T47D (cell line): Measurements from ENCODE around the gene TRPM5.
A peak's percentile ranks its signal among the peaks of the same experiment; 100 is the strongest.

Experiments used
- DNase-seq, 2 experiments: peaks; one replicate each; pipeline versions ENCODE4 v3.0.0 to v3.0.0-alpha.2; 2011 to 2012; ENCODE audit warnings: low read depth in 1 of 2, low spot score in 1 of 2
- JUND ChIP-seq: IDR thresholded peaks from 2 replicates; pipeline ENCODE4 v1.6.1; 2012; ENCODE audit warnings: low read depth
- in situ Hi-C: cut with HindIII; loops from 2 replicates; pipeline ENCODE4 v1.10.0; 2016; ENCODE audit warnings: low sequenced_read_pairs, low pct_unique_long_range_greater_than_20kb

The TRPM5 gene

GRCh38 chr11:2446590-2447252, 2.4 kb upstream of the TRPM5 start:
- TF ChIP-seq JUND = no peak
- no peak for DNase-seq
- in situ Hi-C loops = no loop called here

GRCh38 chr11:2445746-2446551, 1.6 kb upstream of the TRPM5 start:
- TF ChIP-seq JUND = no peak
- DNase-seq = no peak
- in situ Hi-C loops = no loop called here

GRCh38 chr11:2444821-2445745, 769 bp upstream of the TRPM5 start, which contains the start of gene KCNQ1:
KCNQ1 (plus strand) TSS chr11:2445008; CDS start chr11:2445099, 91 bp downstream.
- no peak for TF ChIP-seq JUND
- peak; percentile 77 to 82 for DNase-seq
- in situ Hi-C loops = no loop called here

GRCh38 chr11:2443406-2443805, 908 bp downstream of the TRPM5 start:
- TF ChIP-seq JUND = no peak
- in situ Hi-C loops = no loop called here

GRCh38 chr11:2442589-2442988, 1.7 kb downstream of the TRPM5 start:
- no peak for DNase-seq
- no peak for TF ChIP-seq JUND
- in situ Hi-C loops = no loop called here

More at GRCh38 chr11:2443406-2443805, 908 bp downstream of the TRPM5 start:
- DNase-seq = no peak

- no peak for DNase-seq
- TF ChIP-seq JUND = no peak
- in situ Hi-C loops = no loop called here
Observed at GRCh38 chr11:2441171-2441570, 3.1 kb downstream of the TRPM5 start.

- in situ Hi-C loops = no loop called here
- no peak for TF ChIP-seq JUND
- no peak for DNase-seq
Observed at GRCh38 chr11:2440646-2441045, 3.7 kb downstream of the TRPM5 start.

- in situ Hi-C loops = no loop called here
- no peak for TF ChIP-seq JUND
- DNase-seq = no peak
Observed at GRCh38 chr11:2439820-2440219, 4.5 kb downstream of the TRPM5 start.

GRCh38 chr11:2437516-2437915, 6.8 kb downstream of the TRPM5 start:
- in situ Hi-C loops = no loop called here
- no peak for TF ChIP-seq JUND
- DNase-seq = no peak

- TF ChIP-seq JUND = no peak
- no peak for DNase-seq
- in situ Hi-C loops = no loop called here
Observed at GRCh38 chr11:2436521-2437031, 7.7 kb downstream of the TRPM5 start.

- TF ChIP-seq JUND = no peak
- in situ Hi-C loops = no loop called here
Observed at GRCh38 chr11:2436013-2436520, 8.2 kb downstream of the TRPM5 start.

More at GRCh38 chr11:2436013-2436520, 8.2 kb downstream of the TRPM5 start:
- no peak for DNase-seq
